ENCODE results near the gene ATPAF1. TPM values are rescaled to one million over a fixed set of nuclear protein-coding genes. Genes with fewer than 3 reads are reported as not detected.

The ATPAF1 gene
- total RNA-seq, 1 donor from 2014 or later = 32.2 TPM

GRCh38 chr1:46612937-46613660, 55.1 kb downstream of the ATPAF1 start:
- intact Hi-C loops (cut with DNase I) = no loop called here
- TF ChIP-seq, protein P1, sequence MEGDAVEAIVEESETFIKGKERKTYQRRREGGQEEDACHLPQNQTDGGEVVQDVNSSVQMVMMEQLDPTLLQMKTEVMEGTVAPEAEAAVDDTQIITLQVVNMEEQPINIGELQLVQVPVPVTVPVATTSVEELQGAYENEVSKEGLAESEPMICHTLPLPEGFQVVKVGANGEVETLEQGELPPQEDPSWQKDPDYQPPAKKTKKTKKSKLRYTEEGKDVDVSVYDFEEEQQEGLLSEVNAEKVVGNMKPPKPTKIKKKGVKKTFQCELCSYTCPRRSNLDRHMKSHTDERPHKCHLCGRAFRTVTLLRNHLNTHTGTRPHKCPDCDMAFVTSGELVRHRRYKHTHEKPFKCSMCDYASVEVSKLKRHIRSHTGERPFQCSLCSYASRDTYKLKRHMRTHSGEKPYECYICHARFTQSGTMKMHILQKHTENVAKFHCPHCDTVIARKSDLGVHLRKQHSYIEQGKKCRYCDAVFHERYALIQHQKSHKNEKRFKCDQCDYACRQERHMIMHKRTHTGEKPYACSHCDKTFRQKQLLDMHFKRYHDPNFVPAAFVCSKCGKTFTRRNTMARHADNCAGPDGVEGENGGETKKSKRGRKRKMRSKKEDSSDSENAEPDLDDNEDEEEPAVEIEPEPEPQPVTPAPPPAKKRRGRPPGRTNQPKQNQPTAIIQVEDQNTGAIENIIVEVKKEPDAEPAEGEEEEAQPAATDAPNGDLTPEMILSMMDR (IDR thresholded peaks at IDR 0.05) = no peak
- H3K27ac ChIP-seq = peak overlapping the region; percentile 33
- H3K27me3 ChIP-seq = no peaks in the 10 kb centered on the region
- H3K4me3 ChIP-seq = peak overlapping the region; percentile 39
- no peak for DNase-seq
- H3K36me3 ChIP-seq = peaks cover 21% of the 10 kb centered on the region
- peaks cover 52% of the 10 kb centered on the region for H3K4me1 ChIP-seq
- no peaks in the 10 kb centered on the region for H3K9me3 ChIP-seq
- no peak for ATAC-seq

DNA sequence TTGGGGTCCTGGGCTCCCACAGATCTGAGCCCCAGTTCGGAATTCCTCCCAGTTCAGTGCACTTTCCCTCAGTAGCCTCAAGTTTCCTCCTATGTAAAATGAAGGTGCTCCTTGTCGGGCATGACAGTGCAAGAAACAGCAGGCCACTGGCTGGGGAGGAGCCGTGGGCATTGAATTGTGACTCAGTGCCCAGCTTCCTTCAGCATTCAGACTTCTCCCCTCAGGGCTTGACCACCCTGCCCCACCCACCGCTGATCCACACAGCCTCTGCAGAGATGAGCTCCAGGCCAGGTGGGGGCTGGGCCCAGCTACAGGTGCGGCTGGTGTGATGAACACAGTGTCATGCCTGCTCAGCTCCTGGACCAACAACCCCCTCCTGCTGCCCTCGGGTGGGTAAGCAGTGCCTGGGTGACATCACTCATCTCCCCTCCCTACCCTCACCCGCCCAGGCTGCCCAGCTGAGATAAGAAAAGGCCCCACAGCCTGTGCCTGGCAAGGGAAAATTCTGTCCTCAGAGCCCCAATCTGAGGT, 56.4 kb downstream of the ATPAF1 start:
- H3K27me3 ChIP-seq = no peaks in the 10 kb centered on the region
- H3K36me3 ChIP-seq = peaks cover 24% of the 10 kb centered on the region
- ATAC-seq (no peak), DNase-seq (no peak)
- H3K4me1 ChIP-seq = peaks cover 46% of the 10 kb centered on the region
- H3K9me3 ChIP-seq = no peaks in the 10 kb centered on the region
- TF ChIP-seq, protein P1 (IDR thresholded peaks at IDR 0.05) = no peak
- H3K27ac ChIP-seq = no peak overlapping the region
- no peak overlapping the region for H3K4me3 ChIP-seq
- intact Hi-C loops (cut with DNase I) = no loop called here

- ATAC-seq (no peak), DNase-seq (no peak)
- Histone ChIP-seq H3K4me3 (no peak overlapping the region), H3K27me3 (no peaks in the 10 kb centered on the region), H3K9me3 (no peaks in the 10 kb centered on the region), H3K27ac (no peak overlapping the region), H3K4me1 (peaks cover 34% of the 10 kb centered on the region), H3K36me3 (peaks cover 24% of the 10 kb centered on the region)
- TF ChIP-seq, protein P1 (IDR thresholded peaks at IDR 0.05) = no peak
- intact Hi-C loops (cut with DNase I) = no loop called here
Measured at GRCh38 chr1:46607345-46608130, 60.6 kb downstream of the ATPAF1 start.

DNA sequence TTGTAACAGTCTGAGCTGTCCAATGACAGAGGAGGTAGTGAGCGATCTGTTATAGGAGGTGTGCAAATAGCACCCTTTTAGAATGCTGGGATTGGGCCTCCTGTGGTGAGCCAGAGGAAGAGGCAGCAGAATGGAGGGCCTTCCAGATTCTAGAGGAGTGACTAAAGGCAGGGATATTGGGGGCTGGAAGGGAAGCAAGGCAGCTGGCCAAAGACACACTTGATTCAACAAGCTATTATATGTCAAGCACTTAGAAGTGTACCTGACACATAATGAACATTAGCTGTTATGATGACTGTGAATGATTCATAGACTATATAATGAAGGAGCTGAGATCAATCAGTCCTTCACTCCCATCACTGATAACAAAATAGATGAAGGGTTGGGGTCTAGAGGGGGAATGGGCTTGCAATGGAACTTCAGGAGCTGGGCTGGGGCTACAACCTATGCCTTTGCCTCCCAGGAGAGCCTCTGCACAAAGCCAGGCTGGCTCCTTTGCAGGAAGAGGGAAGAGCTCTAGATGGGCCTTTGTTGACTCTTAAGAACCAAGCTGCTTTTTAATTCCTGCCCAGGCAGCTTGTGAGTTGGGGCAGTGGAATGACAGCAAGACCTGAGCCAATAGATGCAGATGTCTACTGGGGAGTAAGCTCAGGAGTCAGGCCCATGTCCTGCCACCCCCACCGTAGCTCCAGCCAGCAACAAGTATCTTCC, 61.8 kb downstream of the ATPAF1 start:
- peaks cover 24% of the 10 kb centered on the region for H3K36me3 ChIP-seq
- TF ChIP-seq, protein P1 (IDR thresholded peaks at IDR 0.05) = no peak
- H3K9me3 ChIP-seq = no peaks in the 10 kb centered on the region
- H3K27ac ChIP-seq = no peak overlapping the region
- H3K4me1 ChIP-seq = peaks cover 34% of the 10 kb centered on the region
- DNase-seq (no peak), ATAC-seq (no peak)
- no peak overlapping the region for H3K4me3 ChIP-seq
- no peaks in the 10 kb centered on the region for H3K27me3 ChIP-seq
- intact Hi-C loops (cut with DNase I) = no loop called here

GRCh38 chr1:46605232-46605631, 62.9 kb downstream of the ATPAF1 start:
- Histone ChIP-seq H3K36me3 (peaks cover 24% of the 10 kb centered on the region), H3K9me3 (no peaks in the 10 kb centered on the region), H3K4me1 (peaks cover 32% of the 10 kb centered on the region), H3K4me3 (no peak overlapping the region), H3K27ac (no peak overlapping the region), H3K27me3 (no peaks in the 10 kb centered on the region)
- intact Hi-C loops (cut with DNase I) = no loop called here
- TF ChIP-seq, protein P1 (IDR thresholded peaks at IDR 0.05) = no peak
- no peak for ATAC-seq
- DNase-seq = no peak
